ENCODE results near the gene SMURF1.
"Not testable (repeated sequence)": the region's sequence is repeated elsewhere in the genome, so short reads cannot be mapped to it uniquely, and the experiment has no call there.

SMURF1 gene

GRCh38 chr7:99121496-99122021, 22.3 kb downstream of the SMURF1 start:
- no peak for DNase-seq (ENCODE audit: low read depth)

DNA sequence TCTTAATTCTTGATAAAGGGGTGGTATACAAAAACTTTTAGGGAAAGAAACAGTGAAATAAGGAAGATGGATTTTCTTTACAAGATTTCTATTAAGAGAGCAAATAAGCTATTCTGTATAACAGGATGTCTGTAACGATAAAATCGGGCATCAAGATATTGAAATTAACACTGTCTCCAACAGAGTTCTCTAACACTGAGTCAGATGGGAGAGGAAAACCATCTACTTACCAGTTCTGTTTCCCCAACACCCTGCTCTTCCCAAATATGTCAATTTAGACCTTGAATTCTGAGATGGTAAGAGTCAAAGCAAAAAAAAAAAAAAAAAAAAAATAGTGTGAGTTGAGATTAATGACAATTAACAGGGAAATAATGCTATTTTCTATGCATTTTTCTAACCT, 23.0 kb downstream of the SMURF1 start:
- no peak for DNase-seq (ENCODE audit: low read depth)

DNA sequence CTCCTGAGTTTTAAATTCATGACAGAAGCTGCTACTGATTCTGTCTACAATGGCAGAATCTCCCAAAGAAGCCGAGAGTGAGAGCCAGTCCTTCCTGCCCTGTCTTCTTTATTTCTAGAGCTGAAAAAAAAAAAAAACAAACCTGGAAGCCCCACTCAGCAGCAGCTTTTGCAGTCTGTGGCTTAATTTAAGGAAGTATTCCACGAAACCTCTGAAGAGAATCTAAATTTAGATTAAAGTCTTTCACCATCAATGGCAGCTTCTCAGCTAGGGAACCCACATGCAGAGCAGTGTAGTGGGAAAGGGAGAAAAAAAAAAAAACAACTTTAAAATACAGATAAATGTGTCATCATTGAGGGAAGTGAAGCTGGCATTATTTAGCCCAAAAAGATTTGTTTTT, 23.4 kb downstream of the SMURF1 start:
- DNase-seq (ENCODE audit: low read depth) = no peak

DNA sequence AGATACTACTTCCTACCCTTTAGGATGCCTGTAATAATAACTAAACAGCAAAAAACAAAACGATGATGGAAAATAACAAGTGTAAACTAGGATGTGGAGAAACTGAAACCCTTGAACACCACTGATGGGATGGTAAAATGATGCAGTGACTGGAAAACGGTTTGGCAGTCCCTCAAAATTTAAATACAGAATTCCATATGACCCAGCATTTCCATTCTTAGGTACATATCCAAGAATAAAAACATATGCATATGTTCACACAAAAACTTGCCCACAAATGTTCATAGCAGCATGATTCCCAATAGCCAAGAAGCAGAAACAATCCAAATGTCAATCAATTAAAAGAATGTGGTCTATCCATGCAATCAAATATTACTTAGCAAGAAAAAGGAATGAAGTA, 25.8 kb downstream of the SMURF1 start:
- no peak for DNase-seq (ENCODE audit: low read depth)

DNA sequence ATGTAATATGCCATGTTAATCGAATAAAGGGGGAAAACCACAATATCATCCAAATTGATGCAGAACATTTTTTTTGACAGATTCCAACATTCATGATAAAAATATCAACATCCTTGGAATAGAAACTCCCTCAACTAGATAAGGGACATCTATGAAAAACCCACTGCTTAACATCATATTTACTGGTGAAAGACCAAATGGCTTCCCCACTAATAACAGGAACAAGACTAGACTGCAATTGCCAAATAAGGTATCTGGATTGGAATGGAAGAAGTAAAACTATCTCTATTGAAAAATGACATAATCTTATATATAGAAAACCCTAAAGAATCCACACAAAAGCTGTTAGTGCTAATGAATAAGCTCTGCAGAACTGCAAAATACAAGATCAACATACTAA, 27.8 kb downstream of the SMURF1 start:
- DNase-seq (ENCODE audit: low read depth) = no peak

DNA sequence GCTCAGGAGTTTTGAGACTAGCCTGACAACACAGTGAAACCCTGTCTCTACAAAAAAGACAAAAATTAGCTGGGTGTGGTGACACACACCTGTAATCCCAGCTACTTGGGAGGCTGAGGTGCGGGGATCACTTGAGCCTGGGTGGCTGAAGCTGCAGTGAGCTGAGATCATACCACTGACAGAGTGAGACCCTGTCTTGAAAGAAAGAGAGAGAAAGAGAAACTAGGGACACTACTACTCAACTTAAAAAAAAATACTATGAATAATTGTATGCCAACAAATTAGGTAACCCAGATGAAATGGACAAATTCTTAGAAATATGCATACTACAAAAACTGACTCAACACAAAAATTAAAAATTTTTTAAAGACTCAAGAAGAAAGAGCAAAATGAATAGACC, 28.5 kb downstream of the SMURF1 start:
- DNase-seq (ENCODE audit: low read depth) = no peak

DNA sequence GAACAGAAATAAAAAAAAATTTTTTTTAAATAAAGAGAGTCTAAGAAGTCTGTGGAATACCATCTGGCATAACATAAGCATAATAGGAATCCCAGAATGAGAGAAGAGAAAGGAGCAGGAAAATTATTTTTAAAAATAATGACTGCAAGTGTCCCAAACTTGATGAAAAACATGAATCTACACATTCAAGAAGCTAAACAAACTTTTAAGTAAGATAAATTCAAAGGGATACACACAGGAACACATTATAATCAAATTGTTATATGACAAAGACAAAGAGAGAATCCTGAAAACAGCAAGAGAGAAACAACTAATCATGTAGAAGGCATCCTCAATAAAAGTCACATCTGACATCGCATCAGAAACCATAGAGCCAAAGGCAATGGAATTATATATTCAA, 30.9 kb downstream of the SMURF1 start:
- DNase-seq (ENCODE audit: low read depth) = no peak

- DNase-seq (ENCODE audit: low read depth) = no peak
Measured at GRCh38 chr7:99112097-99112496, 31.8 kb downstream of the SMURF1 start.

DNA sequence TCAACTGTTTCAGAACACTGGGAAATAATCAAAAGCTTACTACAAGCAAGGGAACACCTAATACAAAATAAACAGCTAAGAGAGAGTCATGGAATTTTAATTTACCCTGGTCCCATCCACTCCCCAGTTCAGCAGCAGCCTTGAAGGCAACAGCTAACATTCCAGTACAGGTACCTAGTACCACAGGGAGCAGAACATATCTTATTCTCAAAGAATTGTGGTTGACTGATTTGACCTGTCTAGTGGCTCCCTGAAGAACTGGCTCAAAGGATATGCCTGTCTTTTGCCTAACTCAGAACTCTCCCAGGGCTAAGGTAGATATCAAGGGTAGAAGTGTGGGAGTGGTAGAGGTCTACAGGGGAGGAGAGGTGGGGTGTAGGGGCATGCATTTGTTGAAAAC, 32.3 kb downstream of the SMURF1 start:
- no peak for DNase-seq (ENCODE audit: low read depth)

- DNase-seq (ENCODE audit: low read depth) = no peak
Measured at GRCh38 chr7:99109108-99110051, 34.5 kb downstream of the SMURF1 start.

GRCh38 chr7:99108613-99109012, 35.3 kb downstream of the SMURF1 start:
- DNase-seq (ENCODE audit: low read depth) = no peak

- no peak for DNase-seq (ENCODE audit: low read depth)
Measured at GRCh38 chr7:99106821-99107241, 37.1 kb downstream of the SMURF1 start.

DNA sequence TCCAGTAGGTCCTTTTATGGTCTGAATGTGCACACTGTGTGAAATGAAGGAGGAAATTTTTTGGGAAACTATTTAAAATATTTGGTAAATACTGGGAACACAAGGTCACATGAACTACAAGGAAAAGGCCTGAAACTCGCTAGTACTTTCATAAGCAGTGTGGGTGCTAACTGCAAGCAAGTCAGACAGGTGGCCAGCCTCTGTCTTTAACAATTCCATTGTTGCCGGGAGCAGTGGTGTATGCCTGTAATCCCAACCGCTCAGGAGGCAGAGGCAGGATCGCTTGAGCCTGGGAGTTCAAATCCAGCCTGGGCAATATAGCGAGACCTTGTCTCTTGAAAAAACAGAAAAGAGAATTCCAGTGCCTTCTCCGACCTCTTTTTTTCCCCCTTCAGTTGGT, 37.5 kb downstream of the SMURF1 start:
- DNase-seq (ENCODE audit: low read depth) = no peak

DNA sequence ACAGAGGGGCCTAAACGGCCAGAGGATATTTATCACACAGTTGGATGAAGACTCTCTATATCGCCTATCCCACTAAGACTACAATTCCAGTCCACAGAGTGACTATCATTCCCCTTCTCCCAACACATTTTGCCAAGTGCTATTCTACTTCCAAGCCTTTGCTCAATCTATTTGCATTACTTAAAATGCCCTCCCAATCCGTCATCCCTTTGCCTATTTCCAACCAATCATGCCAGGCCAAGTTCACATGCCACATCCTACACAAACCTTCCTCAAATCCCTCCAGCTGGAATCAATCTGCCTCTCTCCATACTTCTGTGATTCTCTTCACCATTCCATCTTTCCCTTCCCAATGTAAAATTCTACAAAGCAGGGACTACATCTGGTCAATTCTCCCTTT, 38.2 kb downstream of the SMURF1 start:
- no peak for DNase-seq (ENCODE audit: low read depth)

DNA sequence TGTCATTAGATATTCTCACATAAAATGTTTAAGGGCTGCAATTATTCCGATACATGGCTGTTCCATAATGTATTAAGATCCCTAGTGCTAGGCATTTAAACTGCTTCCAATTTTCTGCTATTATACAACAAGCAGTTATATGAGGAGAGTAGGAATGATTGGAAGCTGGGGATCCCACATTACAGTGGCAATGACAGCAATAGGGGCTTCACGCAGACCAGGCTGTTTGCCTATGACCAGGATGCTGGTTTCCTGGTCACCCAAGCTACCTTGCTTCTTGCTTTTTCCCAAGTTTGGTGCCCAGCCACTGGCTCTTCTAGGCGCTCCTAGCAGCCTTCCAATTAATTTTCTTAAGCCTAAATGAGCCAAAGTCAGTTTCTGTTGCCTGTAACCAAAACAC, 39.3 kb downstream of the SMURF1 start:
- DNase-seq (ENCODE audit: low read depth) = no peak

DNA sequence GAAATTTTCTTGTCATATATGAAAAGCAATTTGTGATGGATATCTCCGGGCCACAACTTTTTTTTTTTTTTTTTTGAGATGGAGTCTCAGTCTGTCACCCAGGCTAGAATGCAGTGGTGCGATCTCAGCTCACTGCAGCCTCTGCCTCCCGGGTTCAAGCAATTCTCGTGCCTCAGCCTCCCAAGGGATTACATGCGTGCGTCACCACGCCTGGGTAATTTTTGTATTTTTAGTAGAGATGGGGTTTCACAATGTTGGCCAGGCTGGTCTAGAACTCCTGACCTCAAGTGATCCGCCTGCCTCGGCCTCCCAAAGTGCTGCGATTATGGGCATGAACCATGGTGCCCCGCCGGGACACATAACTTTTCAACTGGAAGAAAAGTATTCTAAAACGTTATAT, 40.1 kb downstream of the SMURF1 start:
- DNase-seq (ENCODE audit: low read depth) = not testable (repeated sequence)

DNA sequence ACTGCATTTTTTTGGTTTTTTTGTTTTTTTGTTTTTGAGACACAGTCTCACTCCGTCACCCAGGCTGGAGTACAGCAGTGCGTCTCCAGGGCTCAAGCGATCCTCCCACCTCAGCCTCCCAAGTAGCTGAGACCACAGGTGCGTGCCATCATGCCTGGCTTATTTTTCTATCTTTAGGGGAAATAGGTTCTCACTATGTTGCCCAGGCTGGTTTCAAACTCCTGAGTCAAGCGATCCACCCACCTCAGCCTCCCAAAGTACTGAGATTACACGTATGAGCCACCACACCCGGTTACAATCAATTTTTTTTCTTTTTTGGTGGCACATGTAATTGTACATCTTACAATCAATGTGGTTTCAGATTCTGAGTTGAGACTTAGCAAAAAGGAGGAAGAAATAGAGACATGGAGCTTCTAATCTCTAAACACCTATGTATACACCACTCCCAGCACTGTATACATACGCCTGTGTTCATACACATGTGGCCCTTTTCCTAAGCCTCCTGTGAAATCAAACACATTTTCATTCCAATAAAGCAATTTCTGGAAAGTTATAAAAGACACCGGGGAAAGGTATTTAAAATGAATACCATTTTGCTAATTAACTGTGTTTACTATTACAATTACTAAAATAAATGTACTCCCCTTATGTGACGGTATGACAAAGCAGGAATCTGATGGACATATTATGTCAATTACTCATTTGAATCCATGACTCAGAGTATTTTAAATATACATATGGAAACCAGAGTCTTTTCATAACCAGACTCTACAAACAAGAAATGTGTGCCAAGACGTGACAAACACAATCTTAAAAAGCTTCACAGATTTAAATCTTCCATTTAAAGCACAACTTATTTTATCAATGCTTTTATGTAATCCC, 40.9 kb downstream of the SMURF1 start:
- DNase-seq (ENCODE audit: low read depth) = no peak

DNA sequence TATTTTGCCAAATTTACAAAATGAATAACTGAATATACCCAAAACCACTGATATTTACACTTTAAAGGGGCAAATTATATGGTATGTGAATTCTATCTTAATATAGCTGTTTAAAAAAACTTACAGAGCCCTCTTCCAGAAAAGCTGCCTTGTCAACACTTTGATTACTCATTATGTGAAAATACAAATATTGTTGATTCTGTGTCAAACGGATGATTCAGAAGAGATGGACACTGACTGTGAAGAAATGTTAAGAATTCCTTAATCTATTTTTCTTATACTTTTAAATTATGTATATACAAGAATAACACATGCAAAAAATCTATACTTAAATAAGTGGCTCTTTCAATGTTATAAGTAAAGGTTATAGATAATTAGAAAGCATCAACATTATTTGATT, 41.5 kb downstream of the SMURF1 start:
- DNase-seq (ENCODE audit: low read depth) = no peak

DNA sequence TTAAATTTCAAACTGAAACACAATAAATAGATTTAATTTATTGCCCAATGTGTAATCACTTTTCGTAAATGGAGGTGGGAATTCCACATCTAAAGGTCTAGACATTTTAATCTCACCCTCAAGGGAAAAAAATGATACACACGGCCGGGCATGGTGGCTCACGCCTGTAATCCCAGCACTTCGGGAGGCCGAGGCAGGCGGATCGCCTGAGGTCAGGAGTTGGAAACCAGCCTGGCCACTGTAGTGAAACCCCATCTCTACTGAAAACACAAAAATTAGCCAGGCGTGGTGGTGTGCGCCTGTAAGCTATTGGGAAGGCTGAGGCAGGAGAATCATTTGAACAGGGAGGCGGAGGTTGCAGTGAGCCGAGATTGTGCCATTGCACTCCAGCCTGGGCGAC, 42.4 kb downstream of the SMURF1 start:
- not testable (repeated sequence) for DNase-seq (ENCODE audit: low read depth)

- DNase-seq (ENCODE audit: low read depth) = no peak
Measured at GRCh38 chr7:99099499-99100077, 44.3 kb downstream of the SMURF1 start.

- no peak for DNase-seq (ENCODE audit: low read depth)
Measured at GRCh38 chr7:99098824-99099498, 44.9 kb downstream of the SMURF1 start.

DNA sequence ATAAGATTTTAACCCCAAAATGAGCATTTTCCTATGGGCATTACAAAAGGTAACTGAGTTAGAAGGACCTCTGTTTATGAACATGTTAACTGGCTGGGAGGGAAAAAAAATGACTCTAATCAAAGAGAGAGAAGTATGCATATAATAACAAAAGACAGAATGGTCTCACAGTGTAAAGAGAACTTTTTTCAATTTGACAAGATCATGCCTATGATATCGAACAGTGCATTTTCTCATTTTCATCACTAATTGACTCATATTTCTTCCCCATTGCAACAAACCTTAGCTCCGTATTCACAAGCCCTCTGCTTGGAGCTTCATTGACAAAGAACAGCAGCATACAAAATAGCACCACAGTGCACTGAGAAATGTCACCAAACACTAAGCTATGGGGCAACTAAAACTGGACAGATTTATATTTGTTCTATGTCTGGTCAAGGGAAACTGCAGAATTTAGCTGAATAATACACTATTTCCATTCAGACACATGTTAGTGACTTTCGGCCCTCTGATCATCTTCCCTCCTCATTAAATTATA, 45.6 kb downstream of the SMURF1 start:
- no peak for DNase-seq (ENCODE audit: low read depth)
